PC-3 (cell line): Measurements from ENCODE around the gene SLC2A13.

Experiments
- CTCF ChIP-seq: fragments of 300-600 bp; sonication (generic); conservative IDR thresholded peaks from 2 replicates; pipeline ENCODE4 v1.5.1; 2017; ENCODE audit warnings: antibody characterized with exemption, low read depth, mild to moderate bottlenecking, low read length
- EZH2 ChIP-seq: fragments of 300-600 bp; sonication (generic); IDR thresholded peaks from one replicate; pipeline ENCODE4 v1.6.1; 2017; ENCODE audit warnings: antibody characterized with exemption, mild to moderate bottlenecking, low read length; ENCODE audit not compliant: unreplicated experiment

- TF ChIP-seq CTCF (no peak), EZH2 (no peak)
Observed at GRCh38 chr12:39966721-39967120, 139.2 kb downstream of the SLC2A13 start.
